Suprapubic skin (tissue), 4 donors: ENCODE measurements around the gene TMEM174.

Experiments used
- EP300 ChIP-seq: sonication (generic); formaldehyde crosslinking; IDR thresholded peaks from one replicate; pipeline ENCODE4 v1.6.1; 2017; ENCODE audit warnings: antibody characterized with exemption
- POLR2A ChIP-seq, 2 donors: fragments of 450-650 bp; IDR thresholded peaks; one replicate each; pipeline ENCODE4 v1.6.1; 2017; ENCODE audit warnings: antibody characterized with exemption in 2 of 2, mild to moderate bottlenecking in 2 of 2, moderate library complexity in 2 of 2
- POLR2AphosphoS5 ChIP-seq, 3 donors: sonication (generic); formaldehyde crosslinking; IDR thresholded peaks; one replicate each; pipeline ENCODE4 v1.6.1; 2017; ENCODE audit warnings: antibody characterized with exemption in 3 of 3
- TF ChIP-seq, protein P1 (sequence below), 2 donors: fragments of 200-600 bp in 1 of 2; fragments of 450-650 bp in 1 of 2; sonication (generic) in 1 of 2; IDR thresholded peaks; one replicate each; pipeline ENCODE4 v1.5.1; 2016 to 2019; ENCODE audit warnings: antibody characterized with exemption in 2 of 2, mild to moderate bottlenecking in 1 of 2, moderate library complexity in 1 of 2

DNA sequence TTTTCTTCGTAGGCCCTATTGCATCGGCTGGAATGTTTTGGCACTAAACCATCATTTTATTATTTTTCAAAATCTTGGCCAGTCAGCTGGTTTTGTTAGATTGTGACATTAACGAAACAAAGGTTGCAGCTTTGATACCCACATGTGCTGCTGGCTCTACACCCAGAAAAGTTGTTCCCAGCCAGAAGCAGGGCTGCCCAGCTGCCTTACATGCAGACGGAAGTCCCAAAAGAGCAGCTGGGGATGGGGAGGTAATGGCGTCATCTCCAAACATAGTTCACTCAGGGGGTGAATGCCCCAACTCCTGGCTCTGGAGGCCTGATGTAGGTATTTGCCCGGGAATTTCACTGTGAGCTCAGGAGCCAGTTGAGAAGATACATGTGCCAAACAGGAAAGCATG is 29.3 kb upstream of the TMEM174 start:
- TF ChIP-seq, protein P1, sequence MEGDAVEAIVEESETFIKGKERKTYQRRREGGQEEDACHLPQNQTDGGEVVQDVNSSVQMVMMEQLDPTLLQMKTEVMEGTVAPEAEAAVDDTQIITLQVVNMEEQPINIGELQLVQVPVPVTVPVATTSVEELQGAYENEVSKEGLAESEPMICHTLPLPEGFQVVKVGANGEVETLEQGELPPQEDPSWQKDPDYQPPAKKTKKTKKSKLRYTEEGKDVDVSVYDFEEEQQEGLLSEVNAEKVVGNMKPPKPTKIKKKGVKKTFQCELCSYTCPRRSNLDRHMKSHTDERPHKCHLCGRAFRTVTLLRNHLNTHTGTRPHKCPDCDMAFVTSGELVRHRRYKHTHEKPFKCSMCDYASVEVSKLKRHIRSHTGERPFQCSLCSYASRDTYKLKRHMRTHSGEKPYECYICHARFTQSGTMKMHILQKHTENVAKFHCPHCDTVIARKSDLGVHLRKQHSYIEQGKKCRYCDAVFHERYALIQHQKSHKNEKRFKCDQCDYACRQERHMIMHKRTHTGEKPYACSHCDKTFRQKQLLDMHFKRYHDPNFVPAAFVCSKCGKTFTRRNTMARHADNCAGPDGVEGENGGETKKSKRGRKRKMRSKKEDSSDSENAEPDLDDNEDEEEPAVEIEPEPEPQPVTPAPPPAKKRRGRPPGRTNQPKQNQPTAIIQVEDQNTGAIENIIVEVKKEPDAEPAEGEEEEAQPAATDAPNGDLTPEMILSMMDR (IDR thresholded peaks at IDR 0.05) = no peak
- TF ChIP-seq EP300 (no peak), POLR2A (IDR thresholded peaks at IDR 0.05) (no peak), POLR2AphosphoS5 (IDR thresholded peaks at IDR 0.05) (no peak)
